Adrenal gland (tissue), 5 donors: ENCODE data around the gene TRIO.

Experiments used
- CTCF ChIP-seq, 6 experiments: fragments of 450-650 bp in 4 of 6; fragments of 200-600 bp in 2 of 6; sonication (generic) in 1 of 6; IDR thresholded peaks; 1 replicate in 5 of 6; 2 replicates in 1 of 6; pipeline versions ENCODE4 v1.5.1 to v1.8.0; 2016 to 2021; ENCODE audit warnings: antibody characterized with exemption in 6 of 6, mild to moderate bottlenecking in 2 of 6, moderate library complexity in 1 of 6
- POLR2A ChIP-seq, 2 donors: fragments of 450-650 bp; IDR thresholded peaks; one replicate each; pipeline ENCODE4 v1.6.1; 2017; ENCODE audit warnings: antibody characterized with exemption in 2 of 2, mild to moderate bottlenecking in 2 of 2, moderate library complexity in 1 of 2
- donor health status: DM: no; HTN: no; CAD: no.

- TF ChIP-seq CTCF (IDR thresholded peaks at IDR 0.05): no peak
- no peak for TF ChIP-seq POLR2A (IDR thresholded peaks at IDR 0.05)
Measured at GRCh38 chr5:14193496-14193895, 50.4 kb downstream of the TRIO start.
